Activated T-helper 17 cell treated with anti-CD3 and anti-CD28 coated beads, Interleukin-2, amount 50 U/mL, for 72 hours (primary cell): ENCODE data around the gene MPC2. TPM values are rescaled to one million over a fixed set of nuclear protein-coding genes. Genes with fewer than 3 reads are reported as not detected.

Experiments
- ATAC-seq: fragments of 150-1000 bp; cut with Tn5 transposase; replicated peaks from 2 replicates; pipeline ENCODE4 v1.10.0; 2021; ENCODE audit warnings: mild to moderate bottlenecking, moderate library complexity
- H3K27ac Mint-ChIP-seq: one replicate; pipeline ENCODE4 v1.8.0; 2022; ENCODE audit warnings: mixed read lengths
- H3K27me3 Mint-ChIP-seq: one replicate; pipeline ENCODE4 v1.8.0; 2022; ENCODE audit warnings: mixed read lengths
- H3K36me3 Mint-ChIP-seq: one replicate; pipeline ENCODE4 v1.8.0; 2022; ENCODE audit warnings: low read depth, mild to moderate bottlenecking, mixed read lengths
- H3K4me1 Mint-ChIP-seq: one replicate; pipeline ENCODE4 v1.8.0; 2022; ENCODE audit warnings: mixed read lengths
- H3K4me3 Mint-ChIP-seq: one replicate; pipeline ENCODE4 v1.8.0; 2022; ENCODE audit warnings: mild to moderate bottlenecking, mixed read lengths
- H3K9me3 Mint-ChIP-seq: one replicate; pipeline ENCODE4 v1.8.0; 2022; ENCODE audit warnings: mixed read lengths
- total RNA-seq, 2 donors: library from RNA; stranded (reverse); gene quantifications; one replicate each; pipeline ENCODE4 v1.2.3, GENCODE V29; 2022

Gene MPC2
- 10 to 100 TPM; 51.1 to 67.0 TPM for total RNA-seq

GRCh38 chr1:167936930-167937708 is at the start of gene MPC2:
Gene MPC2 (minus strand): TSS chr1:167937072. CDS start chr1:167935841, 1,231 bp downstream.
- no peaks in the 10 kb centered on the region for H3K9me3 Mint-ChIP-seq
- H3K4me1 Mint-ChIP-seq, result peaks cover 11% of the 10 kb centered on the region
- H3K36me3 Mint-ChIP-seq, result peaks cover 30% of the 10 kb centered on the region

GRCh38 chr1:167984886-167985489 is 48.1 kb upstream of the MPC2 start:
- Mint-ChIP-seq H3K27me3 (no peaks in the 10 kb centered on the region), H3K27ac (no peak overlapping the region), H3K36me3 (peaks cover 44% of the 10 kb centered on the region), H3K4me1 (peaks cover 8% of the 10 kb centered on the region), H3K9me3 (no peaks in the 10 kb centered on the region), H3K4me3 (no peak overlapping the region)
- ATAC-seq, result no peak

More at GRCh38 chr1:167936930-167937708, at the start of gene MPC2:
- H3K27ac Mint-ChIP-seq, result peak within 1 kb of the TSS; percentile 92
- no peaks in the 10 kb centered on the region for H3K27me3 Mint-ChIP-seq
- peak; percentile 21 for ATAC-seq
- H3K4me3 Mint-ChIP-seq, result peak within 1 kb of the TSS; percentile 94

- Mint-ChIP-seq H3K27ac (no peak overlapping the region), H3K27me3 (no peaks in the 10 kb centered on the region), H3K36me3 (peaks cover 52% of the 10 kb centered on the region), H3K9me3 (no peaks in the 10 kb centered on the region), H3K4me1 (peaks cover 8% of the 10 kb centered on the region), H3K4me3 (no peak overlapping the region)
- no peak for ATAC-seq
Measured at GRCh38 chr1:167983797-167984420, 47.0 kb upstream of the MPC2 start.

- Mint-ChIP-seq H3K27me3 (no peaks in the 10 kb centered on the region), H3K4me1 (peaks cover 8% of the 10 kb centered on the region), H3K27ac (no peak overlapping the region), H3K36me3 (peaks cover 66% of the 10 kb centered on the region), H3K4me3 (no peak overlapping the region), H3K9me3 (no peaks in the 10 kb centered on the region)
- ATAC-seq, result no peak
Measured at GRCh38 chr1:167981933-167982332, 45.1 kb upstream of the MPC2 start.

GRCh38 chr1:167977245-167977644 is 40.4 kb upstream of the MPC2 start:
- H3K4me1 Mint-ChIP-seq, result no peaks in the 10 kb centered on the region
- H3K4me3 Mint-ChIP-seq, result no peak overlapping the region
- no peak overlapping the region for H3K27ac Mint-ChIP-seq
- no peak for ATAC-seq
- peaks cover 78% of the 10 kb centered on the region for H3K36me3 Mint-ChIP-seq
- no peaks in the 10 kb centered on the region for H3K27me3 Mint-ChIP-seq
- no peaks in the 10 kb centered on the region for H3K9me3 Mint-ChIP-seq

GRCh38 chr1:167974698-167975097 is 37.8 kb upstream of the MPC2 start:
- no peak for ATAC-seq
- H3K9me3 Mint-ChIP-seq, result no peaks in the 10 kb centered on the region
- H3K36me3 Mint-ChIP-seq, result peaks cover 63% of the 10 kb centered on the region
- no peak overlapping the region for H3K27ac Mint-ChIP-seq
- H3K4me3 Mint-ChIP-seq, result no peak overlapping the region
- H3K4me1 Mint-ChIP-seq, result no peaks in the 10 kb centered on the region
- H3K27me3 Mint-ChIP-seq, result no peaks in the 10 kb centered on the region

GRCh38 chr1:167973832-167974231 is 37.0 kb upstream of the MPC2 start:
- Mint-ChIP-seq H3K9me3 (no peaks in the 10 kb centered on the region), H3K27ac (no peak overlapping the region), H3K36me3 (peaks cover 55% of the 10 kb centered on the region)

GRCh38 chr1:167968569-167968968 is 31.7 kb upstream of the MPC2 start:
- H3K27ac Mint-ChIP-seq, result no peak overlapping the region
- H3K36me3 Mint-ChIP-seq, result peaks cover 50% of the 10 kb centered on the region
- no peaks in the 10 kb centered on the region for H3K27me3 Mint-ChIP-seq
- H3K9me3 Mint-ChIP-seq, result no peaks in the 10 kb centered on the region
- H3K4me3 Mint-ChIP-seq, result no peak overlapping the region
- peaks cover 5% of the 10 kb centered on the region for H3K4me1 Mint-ChIP-seq
- no peak for ATAC-seq

More at GRCh38 chr1:167973832-167974231, 37.0 kb upstream of the MPC2 start:
- H3K4me1 Mint-ChIP-seq, result no peaks in the 10 kb centered on the region
- no peak overlapping the region for H3K4me3 Mint-ChIP-seq
- no peaks in the 10 kb centered on the region for H3K27me3 Mint-ChIP-seq
- no peak for ATAC-seq

GRCh38 chr1:167966050-167966449 is 29.2 kb upstream of the MPC2 start:
- Mint-ChIP-seq H3K27ac (no peak overlapping the region), H3K9me3 (no peaks in the 10 kb centered on the region), H3K36me3 (peaks cover 57% of the 10 kb centered on the region), H3K27me3 (no peaks in the 10 kb centered on the region), H3K4me1 (peaks cover 5% of the 10 kb centered on the region), H3K4me3 (no peak overlapping the region)
- ATAC-seq, result no peak

- Mint-ChIP-seq H3K27ac (no peak overlapping the region), H3K9me3 (no peaks in the 10 kb centered on the region), H3K36me3 (peaks cover 50% of the 10 kb centered on the region), H3K4me3 (no peak overlapping the region), H3K27me3 (no peaks in the 10 kb centered on the region), H3K4me1 (peaks cover 5% of the 10 kb centered on the region)
- ATAC-seq, result no peak
Measured at GRCh38 chr1:167964646-167965045, 27.8 kb upstream of the MPC2 start.

GRCh38 chr1:167957710-167958109 is 20.8 kb upstream of the MPC2 start:
- ATAC-seq, result no peak
- Mint-ChIP-seq H3K27ac (no peak overlapping the region), H3K27me3 (no peaks in the 10 kb centered on the region), H3K9me3 (no peaks in the 10 kb centered on the region), H3K4me3 (no peak overlapping the region), H3K4me1 (no peaks in the 10 kb centered on the region), H3K36me3 (peaks cover 47% of the 10 kb centered on the region)

- no peak for ATAC-seq
- H3K27ac Mint-ChIP-seq, result no peak overlapping the region
- no peak overlapping the region for H3K4me3 Mint-ChIP-seq
- H3K27me3 Mint-ChIP-seq, result no peaks in the 10 kb centered on the region
- no peaks in the 10 kb centered on the region for H3K9me3 Mint-ChIP-seq
- peaks cover 55% of the 10 kb centered on the region for H3K36me3 Mint-ChIP-seq
- peaks cover 2% of the 10 kb centered on the region for H3K4me1 Mint-ChIP-seq
Measured at GRCh38 chr1:167955915-167956314, 19.0 kb upstream of the MPC2 start.

- ATAC-seq, result no peak
- H3K4me1 Mint-ChIP-seq, result peaks cover 21% of the 10 kb centered on the region
- H3K27ac Mint-ChIP-seq, result no peak overlapping the region
- peaks cover 51% of the 10 kb centered on the region for H3K36me3 Mint-ChIP-seq
- H3K4me3 Mint-ChIP-seq, result no peak overlapping the region
- H3K9me3 Mint-ChIP-seq, result no peaks in the 10 kb centered on the region
- H3K27me3 Mint-ChIP-seq, result no peaks in the 10 kb centered on the region
Measured at GRCh38 chr1:167950569-167950968, 13.7 kb upstream of the MPC2 start.

GRCh38 chr1:167949785-167950184 is 12.9 kb upstream of the MPC2 start:
- H3K9me3 Mint-ChIP-seq, result no peaks in the 10 kb centered on the region
- H3K36me3 Mint-ChIP-seq, result peaks cover 43% of the 10 kb centered on the region

GRCh38 chr1:167947733-167948132 is 10.9 kb upstream of the MPC2 start:
- no peaks in the 10 kb centered on the region for H3K9me3 Mint-ChIP-seq
- H3K27me3 Mint-ChIP-seq, result no peaks in the 10 kb centered on the region
- no peak for ATAC-seq
- H3K4me3 Mint-ChIP-seq, result peak overlapping the region; percentile 20
- H3K27ac Mint-ChIP-seq, result no peak overlapping the region
- H3K4me1 Mint-ChIP-seq, result peaks cover 36% of the 10 kb centered on the region
- H3K36me3 Mint-ChIP-seq, result peaks cover 23% of the 10 kb centered on the region

More at GRCh38 chr1:167949785-167950184, 12.9 kb upstream of the MPC2 start:
- Mint-ChIP-seq H3K4me3 (no peak overlapping the region), H3K4me1 (peaks cover 27% of the 10 kb centered on the region), H3K27ac (no peak overlapping the region), H3K27me3 (no peaks in the 10 kb centered on the region)
- ATAC-seq, result no peak
